ENCODE data around the gene BLOC1S6.
"Not testable (repeated sequence)": the region's sequence is repeated elsewhere in the genome, so short reads cannot be mapped to it uniquely, and the experiment has no call there.

The BLOC1S6 gene

GRCh38 chr15:45641374-45641781, 54.2 kb downstream of the BLOC1S6 start:
- no peak for DNase-seq (ENCODE audit: low spot score)

GRCh38 chr15:45641999-45642932, 55.1 kb downstream of the BLOC1S6 start:
- DNase-seq (ENCODE audit: low spot score) = no peak

GRCh38 chr15:45644437-45644836, 57.3 kb downstream of the BLOC1S6 start:
- DNase-seq (ENCODE audit: low spot score) = no peak

GRCh38 chr15:45645026-45645980, 58.1 kb downstream of the BLOC1S6 start:
- DNase-seq (ENCODE audit: low spot score) = no peak

GRCh38 chr15:45646220-45646619, 59.0 kb downstream of the BLOC1S6 start:
- DNase-seq (ENCODE audit: low spot score) = no peak

- no peak for DNase-seq (ENCODE audit: low spot score)
Measured at GRCh38 chr15:45647828-45648227, 60.6 kb downstream of the BLOC1S6 start.

- DNase-seq (ENCODE audit: low spot score) = no peak
Measured at GRCh38 chr15:45648521-45649200, 61.5 kb downstream of the BLOC1S6 start.

- not testable (repeated sequence) for DNase-seq (ENCODE audit: low spot score)
Measured at GRCh38 chr15:45650007-45650406, 62.8 kb downstream of the BLOC1S6 start.

- no peak for DNase-seq (ENCODE audit: low spot score)
Measured at GRCh38 chr15:45650889-45651525, 63.8 kb downstream of the BLOC1S6 start.

GRCh38 chr15:45653702-45654424, 66.7 kb downstream of the BLOC1S6 start:
- DNase-seq (ENCODE audit: low spot score) = no peak

- no peak for DNase-seq (ENCODE audit: low spot score)
Measured at GRCh38 chr15:45654749-45655148, 67.6 kb downstream of the BLOC1S6 start.

- DNase-seq (ENCODE audit: low spot score) = no peak
Measured at GRCh38 chr15:45657254-45657653, 70.1 kb downstream of the BLOC1S6 start.

- no peak for DNase-seq (ENCODE audit: low spot score)
Measured at GRCh38 chr15:45657764-45658545, 70.8 kb downstream of the BLOC1S6 start.
